DND-41 (cell line): Measurements from ENCODE around the gene ATP5MC3.

Source experiments
- EZH2 ChIP-seq: IDR thresholded peaks from 3 replicates; pipeline ENCODE4 v1.6.1; 2012; ENCODE audit warnings: borderline replicate concordance, low read depth, mild to moderate bottlenecking, moderate library complexity, low read length, inconsistent platforms; ENCODE audit not compliant: severe bottlenecking
- TF ChIP-seq, protein P1 (sequence below): IDR thresholded peaks from 2 replicates; pipeline ENCODE4 v1.5.1; 2012; ENCODE audit warnings: borderline replicate concordance, low read length, moderate library complexity, mild to moderate bottlenecking; ENCODE audit not compliant: poor library complexity, severe bottlenecking; ENCODE audit errors: extremely low read depth

DNA sequence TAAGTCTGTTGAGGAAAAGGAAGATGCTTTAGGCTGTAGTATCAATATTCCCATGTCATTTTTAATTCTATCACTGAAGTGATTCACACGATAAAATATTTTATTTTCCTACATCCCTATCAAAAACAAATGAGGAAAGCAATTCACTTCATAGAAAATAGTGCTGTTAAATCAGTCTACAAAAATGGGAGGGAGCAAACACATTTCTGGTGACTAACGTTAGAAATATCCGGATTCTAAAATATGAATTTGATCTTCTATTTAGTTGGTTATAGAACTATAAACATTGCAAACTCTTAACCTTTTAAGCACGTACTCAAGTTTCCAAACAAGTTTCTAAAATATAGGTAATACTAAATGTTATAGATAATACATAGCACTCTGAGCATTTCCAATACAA lies 34.3 kb downstream of the ATP5MC3 start:
- no peak for TF ChIP-seq EZH2
- TF ChIP-seq, protein P1, sequence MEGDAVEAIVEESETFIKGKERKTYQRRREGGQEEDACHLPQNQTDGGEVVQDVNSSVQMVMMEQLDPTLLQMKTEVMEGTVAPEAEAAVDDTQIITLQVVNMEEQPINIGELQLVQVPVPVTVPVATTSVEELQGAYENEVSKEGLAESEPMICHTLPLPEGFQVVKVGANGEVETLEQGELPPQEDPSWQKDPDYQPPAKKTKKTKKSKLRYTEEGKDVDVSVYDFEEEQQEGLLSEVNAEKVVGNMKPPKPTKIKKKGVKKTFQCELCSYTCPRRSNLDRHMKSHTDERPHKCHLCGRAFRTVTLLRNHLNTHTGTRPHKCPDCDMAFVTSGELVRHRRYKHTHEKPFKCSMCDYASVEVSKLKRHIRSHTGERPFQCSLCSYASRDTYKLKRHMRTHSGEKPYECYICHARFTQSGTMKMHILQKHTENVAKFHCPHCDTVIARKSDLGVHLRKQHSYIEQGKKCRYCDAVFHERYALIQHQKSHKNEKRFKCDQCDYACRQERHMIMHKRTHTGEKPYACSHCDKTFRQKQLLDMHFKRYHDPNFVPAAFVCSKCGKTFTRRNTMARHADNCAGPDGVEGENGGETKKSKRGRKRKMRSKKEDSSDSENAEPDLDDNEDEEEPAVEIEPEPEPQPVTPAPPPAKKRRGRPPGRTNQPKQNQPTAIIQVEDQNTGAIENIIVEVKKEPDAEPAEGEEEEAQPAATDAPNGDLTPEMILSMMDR, result no peak
